DOHH2 (cell line): ENCODE results near the gene MAML1.

Experiments used
- H3F3A ChIP-seq: fragments of 200-600 bp; sonication (generic), shearing (Covaris generic); 2 replicates; pipeline ENCODE4 v1.6.0; 2016; ENCODE audit warnings: antibody characterized with exemption, mild to moderate bottlenecking; ENCODE audit not compliant: control insufficient read depth, insufficient read depth
- H3K27ac ChIP-seq: fragments of 200-600 bp; sonication (generic); 2 replicates; pipeline ENCODE4 v1.5.1; 2014; ENCODE audit warnings: low read depth, mild to moderate bottlenecking, low read length, moderate library complexity
- H3K27me3 ChIP-seq: fragments of 200-600 bp; sonication (generic); 2 replicates; pipeline ENCODE4 v1.6.1; 2014; ENCODE audit warnings: mild to moderate bottlenecking, low read length, mixed read lengths; ENCODE audit not compliant: control insufficient read depth
- H3K36me3 ChIP-seq: fragments of 200-600 bp; sonication (generic); 2 replicates; pipeline ENCODE4 v1.6.1; 2014; ENCODE audit warnings: mild to moderate bottlenecking, low read length, moderate library complexity, mixed read lengths; ENCODE audit not compliant: control insufficient read depth
- H3K4me1 ChIP-seq: fragments of 200-600 bp; sonication (generic); 2 replicates; pipeline ENCODE4 v1.6.1; 2014; ENCODE audit warnings: mild to moderate bottlenecking, low read length, mixed read lengths; ENCODE audit not compliant: control insufficient read depth
- H3K4me2 ChIP-seq: fragments of 200-600 bp; sonication (generic); 2 replicates; pipeline ENCODE4 v1.6.0; 2014; ENCODE audit warnings: mild to moderate bottlenecking, low read length, moderate library complexity
- H3K4me3 ChIP-seq: fragments of 200-600 bp; sonication (generic); 2 replicates; pipeline ENCODE4 v1.5.1; 2014; ENCODE audit warnings: mild to moderate bottlenecking, low read length, mixed read lengths
- H3K79me2 ChIP-seq: fragments of 200-600 bp; sonication (generic); 2 replicates; pipeline ENCODE4 v1.6.1; 2014; ENCODE audit warnings: mild to moderate bottlenecking, low read length, mixed read lengths; ENCODE audit not compliant: control insufficient read depth
- H3K9me2 ChIP-seq: fragments of 200-600 bp; sonication (generic); replicated peaks from 2 replicates; pipeline ENCODE4 v1.6.1; 2014; ENCODE audit warnings: mild to moderate bottlenecking, low read length, mixed read lengths; ENCODE audit not compliant: control insufficient read depth
- H3K9me3 ChIP-seq: fragments of 200-600 bp; sonication (generic); 2 replicates; pipeline ENCODE4 v1.6.1; 2014; ENCODE audit warnings: antibody characterized with exemption, low read length, mixed read lengths; ENCODE audit not compliant: control insufficient read depth, insufficient read depth
- H4K20me1 ChIP-seq: fragments of 200-600 bp; sonication (generic); 2 replicates; pipeline ENCODE4 v1.6.0; 2014; ENCODE audit warnings: low read depth, mild to moderate bottlenecking, antibody characterized with exemption, low read length, moderate library complexity; ENCODE audit not compliant: control insufficient read depth, insufficient read depth
- EZH2phosphoT487 ChIP-seq: fragments of 200-600 bp; sonication (generic); IDR thresholded peaks from 2 replicates; pipeline ENCODE4 v1.6.1; 2017; ENCODE audit warnings: borderline replicate concordance, mild to moderate bottlenecking, antibody characterized with exemption, low read length, moderate library complexity, mixed read lengths
- TF ChIP-seq, protein P1 (sequence below): fragments of 200-600 bp; sonication (generic); IDR thresholded peaks from one replicate; pipeline ENCODE4 v1.5.1; 2014; ENCODE audit warnings: antibody characterized with exemption, mild to moderate bottlenecking, low read depth, low read length; ENCODE audit not compliant: poor library complexity, severe bottlenecking

MAML1 gene

DNA sequence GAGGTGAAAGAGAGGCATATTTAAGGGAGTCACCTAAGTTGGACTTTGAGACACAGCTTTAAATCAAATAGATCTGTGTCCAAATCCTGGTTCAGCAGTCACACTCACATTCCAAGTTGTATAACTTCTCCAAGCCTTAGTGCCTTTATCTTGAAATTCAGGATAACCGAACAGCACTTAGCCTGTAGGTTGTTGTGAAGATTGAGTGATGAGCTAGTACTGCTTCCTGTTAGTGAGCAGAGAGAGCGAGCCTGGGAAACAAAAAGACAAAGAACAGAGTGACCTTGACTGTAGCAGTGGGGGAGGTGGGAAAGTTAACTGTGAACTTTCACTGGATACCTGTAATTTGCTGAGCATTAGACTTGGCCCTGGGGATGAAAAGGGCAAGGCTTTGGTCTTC lies 22.4 kb downstream of the MAML1 start:
- Histone ChIP-seq H3K36me3 (peaks cover 5% of the 10 kb centered on the region), H3K4me1 (peaks cover 7% of the 10 kb centered on the region), H3K79me2 (peaks cover 97% of the 10 kb centered on the region), H3K4me3 (no peak overlapping the region), H3K27ac (no peak overlapping the region), H3K9me3 (no peaks in the 10 kb centered on the region), H3K9me2 (no peaks in the 10 kb centered on the region), H3F3A (peaks cover 6% of the 10 kb centered on the region; the same call in 1 of the 2 replicates), H3K27me3 (no peaks in the 10 kb centered on the region), H3K4me2 (no peak overlapping the region), H4K20me1 (peaks cover 8% of the 10 kb centered on the region; the same call in 1 of the 2 replicates)
- no peak for TF ChIP-seq EZH2phosphoT487
- TF ChIP-seq, protein P1, sequence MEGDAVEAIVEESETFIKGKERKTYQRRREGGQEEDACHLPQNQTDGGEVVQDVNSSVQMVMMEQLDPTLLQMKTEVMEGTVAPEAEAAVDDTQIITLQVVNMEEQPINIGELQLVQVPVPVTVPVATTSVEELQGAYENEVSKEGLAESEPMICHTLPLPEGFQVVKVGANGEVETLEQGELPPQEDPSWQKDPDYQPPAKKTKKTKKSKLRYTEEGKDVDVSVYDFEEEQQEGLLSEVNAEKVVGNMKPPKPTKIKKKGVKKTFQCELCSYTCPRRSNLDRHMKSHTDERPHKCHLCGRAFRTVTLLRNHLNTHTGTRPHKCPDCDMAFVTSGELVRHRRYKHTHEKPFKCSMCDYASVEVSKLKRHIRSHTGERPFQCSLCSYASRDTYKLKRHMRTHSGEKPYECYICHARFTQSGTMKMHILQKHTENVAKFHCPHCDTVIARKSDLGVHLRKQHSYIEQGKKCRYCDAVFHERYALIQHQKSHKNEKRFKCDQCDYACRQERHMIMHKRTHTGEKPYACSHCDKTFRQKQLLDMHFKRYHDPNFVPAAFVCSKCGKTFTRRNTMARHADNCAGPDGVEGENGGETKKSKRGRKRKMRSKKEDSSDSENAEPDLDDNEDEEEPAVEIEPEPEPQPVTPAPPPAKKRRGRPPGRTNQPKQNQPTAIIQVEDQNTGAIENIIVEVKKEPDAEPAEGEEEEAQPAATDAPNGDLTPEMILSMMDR = no peak

DNA sequence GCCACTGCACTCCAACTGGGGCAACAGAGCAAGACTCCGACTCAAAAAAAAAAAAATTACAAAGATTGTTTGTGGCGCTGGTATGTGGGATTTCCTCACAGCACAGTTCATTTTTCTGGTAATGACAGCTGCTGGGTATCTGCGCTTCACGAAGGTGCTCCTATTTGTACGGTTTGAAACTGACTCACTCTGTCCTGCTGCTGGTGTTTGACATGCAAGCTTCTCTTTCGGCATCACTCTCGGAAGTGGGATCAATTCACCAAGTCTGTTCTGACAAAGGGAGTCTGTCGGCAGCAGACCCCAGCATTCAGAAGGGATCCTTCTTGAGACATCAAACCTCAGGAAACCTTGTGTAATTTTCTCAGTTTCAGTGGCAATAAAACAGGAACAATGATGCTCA lies 26.3 kb downstream of the MAML1 start:
- peaks cover 5% of the 10 kb centered on the region for H3K36me3 ChIP-seq
- peaks cover 22% of the 10 kb centered on the region for H4K20me1 ChIP-seq
- peaks cover 97% of the 10 kb centered on the region for H3K79me2 ChIP-seq
- TF ChIP-seq, protein P1 = no peak
- no peaks in the 10 kb centered on the region for H3K9me2 ChIP-seq
- H3K27me3 ChIP-seq = no peaks in the 10 kb centered on the region
- no peaks in the 10 kb centered on the region for H3K9me3 ChIP-seq
- H3F3A ChIP-seq = peaks cover 18% of the 10 kb centered on the region
- H3K4me1 ChIP-seq = peaks cover 40% of the 10 kb centered on the region
- no peak overlapping the region for H3K27ac ChIP-seq
- no peak overlapping the region for H3K4me2 ChIP-seq
- no peak overlapping the region for H3K4me3 ChIP-seq

DNA sequence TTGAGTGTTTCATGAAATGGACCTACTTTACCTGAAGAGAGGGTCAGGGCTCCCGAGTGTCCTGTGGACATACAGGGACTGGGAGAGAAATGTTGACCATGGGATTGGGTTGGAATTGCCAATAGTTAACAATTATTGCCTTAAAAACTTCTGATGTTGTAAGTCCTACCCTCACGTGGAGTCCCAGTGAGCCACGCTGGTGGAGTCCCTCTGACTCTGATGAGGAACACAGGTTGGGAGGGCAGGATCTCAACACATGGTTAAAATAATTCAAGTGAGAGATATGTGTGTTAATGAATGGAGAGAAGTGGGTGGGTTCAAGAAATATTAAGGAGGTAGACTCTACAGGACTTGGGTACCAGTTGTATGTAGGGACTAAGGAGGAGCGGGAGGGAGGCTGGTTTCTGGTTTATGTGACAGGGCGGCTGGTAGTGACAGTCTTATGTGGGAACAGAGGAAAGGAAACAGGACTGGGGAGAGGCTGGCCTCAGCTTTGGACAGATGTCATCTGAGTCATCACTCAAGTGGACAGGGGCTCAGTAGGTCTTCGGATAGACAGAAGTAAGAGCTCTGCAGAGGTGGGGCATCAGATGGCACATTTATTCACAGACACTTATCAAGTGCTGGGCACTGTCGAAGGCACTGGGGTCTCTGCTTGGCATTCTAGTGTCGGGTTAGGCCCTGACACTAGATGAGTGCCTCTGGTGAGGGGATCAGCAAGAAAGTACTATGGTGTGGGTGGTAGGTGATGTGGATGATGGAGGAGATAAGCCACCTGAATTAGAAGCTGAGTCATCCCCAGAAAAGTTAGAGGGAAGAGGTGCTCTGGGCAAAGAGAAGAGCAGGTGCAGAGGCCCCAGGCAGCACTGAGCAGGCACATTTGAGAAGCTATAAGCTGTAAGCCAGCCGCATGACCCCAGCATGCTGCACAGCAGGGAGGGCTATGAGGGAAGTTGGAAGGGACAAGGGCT lies 27.2 kb downstream of the MAML1 start:
- Histone ChIP-seq H3K27me3 (no peaks in the 10 kb centered on the region), H3K79me2 (peaks cover 96% of the 10 kb centered on the region), H3K4me2 (no peak overlapping the region), H3K4me3 (no peak overlapping the region), H3K4me1 (peaks cover 40% of the 10 kb centered on the region), H3K9me3 (no peaks in the 10 kb centered on the region), H4K20me1 (peaks cover 24% of the 10 kb centered on the region), H3K27ac (no peak overlapping the region), H3F3A (peaks cover 18% of the 10 kb centered on the region), H3K36me3 (peaks cover 8% of the 10 kb centered on the region), H3K9me2 (no peaks in the 10 kb centered on the region)
- TF ChIP-seq EZH2phosphoT487 = no peak
- TF ChIP-seq, protein P1 = no peak
